GM10266 (cell line): Measurements from ENCODE around the gene FAM107B.

ENCODE experiments used
- DNase-seq: peaks from one replicate; pipeline ENCODE4 v3.0.0; 2012; ENCODE audit errors: extremely low spot score
- TF ChIP-seq, protein P1 (sequence below): IDR thresholded peaks from 2 replicates; pipeline ENCODE4 v1.5.1; 2012; ENCODE audit warnings: mild to moderate bottlenecking, low read depth; ENCODE audit not compliant: control insufficient read depth, insufficient read depth; ENCODE audit errors: missing control alignments

FAM107B gene

DNA sequence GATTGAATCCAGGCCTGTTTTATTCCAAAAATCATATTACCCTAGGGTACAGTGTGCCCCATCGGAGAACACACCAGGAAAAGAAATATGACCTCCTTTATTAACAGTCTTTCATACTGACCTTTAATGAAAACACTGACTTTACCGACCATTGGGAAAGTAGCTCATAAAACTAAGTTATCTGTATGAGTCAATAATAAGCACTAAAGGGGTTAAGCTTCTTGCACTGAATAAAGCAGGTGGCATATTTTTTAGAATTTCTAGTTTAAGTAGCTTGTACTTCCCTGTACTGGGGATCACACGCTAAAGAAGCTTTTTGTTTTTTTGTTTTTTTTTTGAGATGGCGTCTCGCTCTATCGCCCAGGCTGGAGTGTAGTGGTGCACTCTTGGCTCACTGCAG lies 199.8 kb downstream of the FAM107B start:
- DNase-seq, result no peak
- TF ChIP-seq, protein P1, sequence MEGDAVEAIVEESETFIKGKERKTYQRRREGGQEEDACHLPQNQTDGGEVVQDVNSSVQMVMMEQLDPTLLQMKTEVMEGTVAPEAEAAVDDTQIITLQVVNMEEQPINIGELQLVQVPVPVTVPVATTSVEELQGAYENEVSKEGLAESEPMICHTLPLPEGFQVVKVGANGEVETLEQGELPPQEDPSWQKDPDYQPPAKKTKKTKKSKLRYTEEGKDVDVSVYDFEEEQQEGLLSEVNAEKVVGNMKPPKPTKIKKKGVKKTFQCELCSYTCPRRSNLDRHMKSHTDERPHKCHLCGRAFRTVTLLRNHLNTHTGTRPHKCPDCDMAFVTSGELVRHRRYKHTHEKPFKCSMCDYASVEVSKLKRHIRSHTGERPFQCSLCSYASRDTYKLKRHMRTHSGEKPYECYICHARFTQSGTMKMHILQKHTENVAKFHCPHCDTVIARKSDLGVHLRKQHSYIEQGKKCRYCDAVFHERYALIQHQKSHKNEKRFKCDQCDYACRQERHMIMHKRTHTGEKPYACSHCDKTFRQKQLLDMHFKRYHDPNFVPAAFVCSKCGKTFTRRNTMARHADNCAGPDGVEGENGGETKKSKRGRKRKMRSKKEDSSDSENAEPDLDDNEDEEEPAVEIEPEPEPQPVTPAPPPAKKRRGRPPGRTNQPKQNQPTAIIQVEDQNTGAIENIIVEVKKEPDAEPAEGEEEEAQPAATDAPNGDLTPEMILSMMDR, result no peak

DNA sequence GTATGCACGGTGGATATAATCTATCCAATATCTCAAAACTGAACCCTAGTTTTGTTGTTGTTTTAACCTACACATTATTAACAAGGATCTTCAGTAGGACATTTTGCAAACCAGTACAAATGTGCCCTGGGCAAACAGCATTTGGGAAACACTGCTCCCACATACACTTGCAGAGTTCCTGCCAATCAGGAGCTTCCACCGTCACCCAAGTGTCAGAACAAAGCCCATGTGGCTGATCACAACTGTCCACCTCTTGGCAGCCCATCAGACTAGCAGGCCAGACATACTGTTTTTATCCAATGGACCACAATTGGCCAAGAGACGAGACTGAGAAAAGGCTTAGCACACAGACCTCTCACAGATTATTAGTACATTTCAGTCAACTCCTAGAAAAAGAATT lies 200.4 kb downstream of the FAM107B start:
- DNase-seq, result no peak
- TF ChIP-seq, protein P1, result no peak

DNA sequence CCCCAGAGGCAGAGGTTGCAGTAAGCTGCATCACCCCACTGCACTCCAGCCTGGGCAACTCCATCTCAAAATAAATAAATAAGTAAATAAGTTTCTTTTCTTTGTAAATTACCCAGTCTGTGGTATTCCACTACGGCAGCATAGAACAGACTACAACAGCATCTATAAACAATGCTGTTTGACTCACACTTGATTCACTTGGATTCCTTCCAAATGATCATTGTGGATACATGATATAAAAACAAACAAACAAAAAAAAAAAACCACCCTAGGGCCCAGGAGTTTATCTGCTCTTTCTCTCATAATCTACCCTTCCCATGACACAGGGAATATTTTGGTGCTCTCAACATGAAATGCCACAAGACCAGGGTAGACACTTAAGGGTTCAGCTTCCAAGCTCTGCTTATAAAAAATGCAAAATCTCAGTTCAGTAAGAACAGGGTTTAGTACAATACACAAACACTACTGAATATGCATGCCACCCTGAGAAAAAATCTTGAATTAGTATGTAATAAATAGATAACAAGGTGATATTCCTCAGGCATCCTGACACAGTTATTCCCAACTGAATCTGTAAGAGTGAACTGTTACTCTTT lies 200.9 kb downstream of the FAM107B start:
- TF ChIP-seq, protein P1, result no peak
- DNase-seq, result no peak

DNA sequence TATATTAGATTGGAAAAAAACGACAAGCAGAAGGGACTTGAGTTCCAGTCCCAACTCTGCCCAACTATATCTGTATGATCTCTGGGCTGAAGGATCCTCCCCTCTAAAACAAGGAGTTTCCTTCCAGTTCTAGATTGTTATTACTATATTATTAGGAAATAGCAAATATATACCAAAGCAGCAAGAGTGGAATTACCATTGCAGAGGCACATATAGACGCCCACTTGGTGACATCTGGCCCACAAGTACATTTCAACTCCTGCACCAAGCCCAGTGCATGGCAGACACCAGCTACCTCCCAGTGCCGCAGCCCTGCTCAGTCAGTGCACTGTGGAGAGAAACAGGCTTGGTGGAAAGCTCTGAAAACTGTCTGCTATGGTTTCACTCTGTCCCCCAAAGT lies 201.9 kb downstream of the FAM107B start:
- DNase-seq, result no peak
- TF ChIP-seq, protein P1, result no peak

GRCh38 chr10:14571866-14572507 lies 202.7 kb downstream of the FAM107B start:
- no peak for DNase-seq
- TF ChIP-seq, protein P1, result no peak

- TF ChIP-seq, protein P1, result no peak
- no peak for DNase-seq
These were observed 203.9 kb downstream of the FAM107B start for GRCh38 chr10:14570800-14571199.

DNA sequence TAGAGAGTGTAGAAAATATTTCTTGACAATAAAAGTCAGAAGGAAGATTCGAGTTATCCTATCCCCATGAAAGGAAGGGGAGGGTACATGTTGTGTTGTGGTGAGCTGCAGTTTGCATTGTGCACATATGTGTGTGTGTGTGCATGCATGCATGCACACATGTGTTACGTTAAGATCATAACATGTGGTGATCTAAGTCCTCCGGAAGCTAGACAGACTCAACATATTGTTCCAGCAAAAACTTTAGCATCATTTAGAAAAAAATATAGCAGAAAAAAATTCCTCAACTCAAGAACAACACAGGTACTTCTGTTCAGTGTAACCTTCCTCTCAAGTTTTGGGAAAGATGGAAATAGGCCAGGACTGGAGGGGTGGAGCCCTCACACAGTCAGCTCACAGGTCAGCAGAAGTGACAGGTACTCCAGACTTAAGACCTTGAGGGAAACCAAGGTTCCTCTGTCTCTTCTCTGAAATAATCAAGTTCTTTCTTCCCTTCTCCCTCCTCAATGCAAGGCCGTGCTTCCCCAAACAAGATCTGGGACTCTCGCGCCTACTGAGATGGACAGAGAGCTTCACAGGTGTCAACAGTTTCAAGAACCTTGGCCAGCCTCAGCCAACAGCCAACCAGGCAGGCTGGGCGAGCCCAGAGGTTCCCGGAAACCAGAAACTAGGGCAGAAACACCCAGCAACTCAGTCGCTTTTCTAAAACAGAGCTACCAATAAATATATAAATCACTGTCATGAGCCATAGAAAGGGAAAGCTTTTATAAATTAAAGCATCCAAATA lies 205.2 kb downstream of the FAM107B start:
- TF ChIP-seq, protein P1, result no peak
- no peak for DNase-seq
